B cell (primary cell): ENCODE data around the gene GRM2. TPM values are rescaled to one million over a fixed set of nuclear protein-coding genes. Genes with fewer than 3 reads are reported as not detected.
A peak's percentile ranks its signal among the peaks of the same experiment; 100 is the strongest.

Experiments
- ATAC-seq: fragments of 200-7000 bp; cut with Tn5 transposase; one replicate; pipeline ENCODE4 v1.10.0; 2021; ENCODE audit warnings: low read depth, mild to moderate bottlenecking, moderate number of reproducible peaks, moderate library complexity
- CTCF ChIA-PET: fragments of 350-600 bp; sonication (Branson Sonifier 250); formaldehyde crosslinking; loops from one replicate; lab custom pipeline; 2021; ENCODE audit warnings: antibody characterized with exemption, inconsistent platforms; lab: Charles Lee
- POLR2A ChIA-PET: fragments of 350-600 bp; sonication (Branson Sonifier 250); formaldehyde crosslinking; loops from one replicate; lab custom pipeline; 2021; ENCODE audit warnings: antibody characterized with exemption; lab: Charles Lee
- DNase-seq: peaks from one replicate; pipeline ENCODE4 v3.0.0; 2013
- H2AFZ ChIP-seq: 2 replicates; pipeline ENCODE4 v1.6.1; 2012; ENCODE audit warnings: mild to moderate bottlenecking, low read depth, low read length; ENCODE audit not compliant: insufficient read depth, poor library complexity, severe bottlenecking
- H3K27ac ChIP-seq, 2 donors: 1 replicate in 1 of 2; 2 replicates in 1 of 2; pipeline ENCODE4 v1.5.1; 2012 to 2013; ENCODE audit warnings: low read length in 2 of 2, mild to moderate bottlenecking in 2 of 2, moderate library complexity in 1 of 2
- H3K27me3 ChIP-seq, 4 experiments: fragments of 200-600 bp in 1 of 4; sonication (generic) in 1 of 4; replicated peaks in 1 of 4; 1 replicate in 2 of 4; 2 replicates in 2 of 4; pipeline versions ENCODE4 v1.6.1 to v1.7.0; 2013 to 2016; ENCODE audit warnings: low read length in 3 of 4, mild to moderate bottlenecking in 2 of 4, mixed read lengths in 1 of 4, moderate library complexity in 1 of 4; ENCODE audit not compliant: insufficient read depth in 4 of 4, control insufficient read depth in 3 of 4; ENCODE audit errors: control extremely low read depth in 1 of 4
- H3K36me3 ChIP-seq, 2 experiments: replicated peaks in 1 of 2; 1 replicate in 1 of 2; 2 replicates in 1 of 2; pipeline versions ENCODE4 v1.6.1 to v1.7.1; 2013; ENCODE audit warnings: low read length in 1 of 2; ENCODE audit not compliant: insufficient read depth in 2 of 2, control insufficient read depth in 1 of 2; ENCODE audit errors: control extremely low read depth in 1 of 2, extremely low read depth in 1 of 2
- H3K4me1 ChIP-seq, 2 donors: fragments of 200-600 bp in 1 of 2; sonication (generic) in 1 of 2; 1 replicate in 1 of 2; 2 replicates in 1 of 2; pipeline versions ENCODE4 v1.5.1 to v1.6.1; 2013 to 2017; ENCODE audit warnings: low read length in 2 of 2; ENCODE audit not compliant: control insufficient read depth in 2 of 2, insufficient read depth in 2 of 2
- H3K4me2 ChIP-seq: replicated peaks from 2 replicates; pipeline ENCODE3; 2012; ENCODE audit warnings: mild to moderate bottlenecking, low read depth, low read length; ENCODE audit not compliant: poor library complexity, severe bottlenecking
- H3K4me3 ChIP-seq, 5 experiments: fragments of 200-600 bp in 1 of 5; sonication (generic) in 1 of 5; 1 replicate in 3 of 5; 2 replicates in 2 of 5; pipeline versions ENCODE4 v1.5.1 to v1.7.0; 2011 to 2016; ENCODE audit warnings: low read length in 4 of 5, mild to moderate bottlenecking in 4 of 5, low read depth in 2 of 5, control low read depth in 1 of 5, moderate library complexity in 1 of 5; ENCODE audit not compliant: insufficient read depth in 1 of 5; ENCODE audit errors: control extremely low read depth in 1 of 5, extremely low read depth in 1 of 5
- H3K79me2 ChIP-seq: fragments of 200-600 bp; sonication (generic); one replicate; pipeline ENCODE4 v1.6.0; 2016; ENCODE audit warnings: low read length; ENCODE audit not compliant: control insufficient read depth, insufficient read depth
- H3K9ac ChIP-seq: fragments of 200-600 bp; sonication (generic); 2 replicates; pipeline ENCODE4 v1.6.1; 2017; ENCODE audit warnings: mild to moderate bottlenecking, low read length, moderate library complexity
- H3K9me3 ChIP-seq, 3 donors: one replicate each; pipeline versions ENCODE4 v1.6.1 to v1.7.1; 2013; ENCODE audit warnings: low read length in 2 of 3; ENCODE audit not compliant: control insufficient read depth in 2 of 3, insufficient read depth in 1 of 3; ENCODE audit errors: control extremely low read depth in 1 of 3
- H4K20me1 ChIP-seq: 2 replicates; pipeline ENCODE4 v1.6.0; 2012; ENCODE audit warnings: mild to moderate bottlenecking, low read length; ENCODE audit not compliant: insufficient read depth, control insufficient read depth, poor library complexity, severe bottlenecking
- H3K27ac Mint-ChIP-seq: one replicate; pipeline ENCODE4 v1.8.0; 2021; ENCODE audit warnings: mixed read lengths
- H3K27me3 Mint-ChIP-seq: one replicate; pipeline ENCODE4 v1.8.0; 2021; ENCODE audit warnings: mixed read lengths
- H3K4me1 Mint-ChIP-seq: one replicate; pipeline ENCODE4 v1.8.0; 2021; ENCODE audit warnings: mixed read lengths
- H3K4me3 Mint-ChIP-seq: one replicate; pipeline ENCODE4 v1.8.0; 2021; ENCODE audit warnings: mixed read lengths
- H3K9me3 Mint-ChIP-seq: one replicate; pipeline ENCODE4 v1.8.0; 2022; ENCODE audit warnings: mixed read lengths; ENCODE audit not compliant: insufficient read depth
- EZH2 ChIP-seq: IDR thresholded peaks from 2 replicates; pipeline ENCODE4 v1.6.1; 2012; ENCODE audit warnings: borderline replicate concordance, low read depth, mild to moderate bottlenecking, moderate library complexity, low read length; ENCODE audit not compliant: insufficient read depth, poor library complexity, severe bottlenecking
- WGBS: methylation state at CpG from one replicate; pipeline ENCODE4 v1.1.5; 2013; ENCODE audit warnings: missing lambda C conversion rate; ENCODE audit not compliant: insufficient coverage; 5-methylcytosine and 5-hydroxymethylcytosine counted together
- intact Hi-C: fragments of 100-400 bp; cut with micrococcal nuclease; formaldehyde crosslinking; loops from one replicate; pipeline ENCODE4 v1.10.0; 2022
- polyA plus RNA-seq: library from polyadenylated mRNA; depleted of rRNA; stranded (reverse); fragments of >200 nt; gene quantifications from 2 replicates; pipeline ENCODE4 v1.2.3, GENCODE V29; 2012
- total RNA-seq, 2 donors: library from RNA; stranded (reverse); fragments of 120-200 nt in 1 of 2; gene quantifications; 1 replicate in 1 of 2; 2 replicates in 1 of 2; pipeline versions ENCODE4 v1.2.3 to v1.2.4, GENCODE V29; 2013 to 2022
- TF ChIP-seq, protein P1 (sequence below): fragments of 200-600 bp; IDR thresholded peaks from one replicate; pipeline ENCODE4 v1.8.0; 2022; ENCODE audit warnings: antibody characterized with exemption, mild to moderate bottlenecking

GRM2 gene
- total and polyA plus RNA-seq, 2 donors (not counting 1 experiment from before 2014, with no cell fraction given) = 0.86 to 2.8 TPM

DNA sequence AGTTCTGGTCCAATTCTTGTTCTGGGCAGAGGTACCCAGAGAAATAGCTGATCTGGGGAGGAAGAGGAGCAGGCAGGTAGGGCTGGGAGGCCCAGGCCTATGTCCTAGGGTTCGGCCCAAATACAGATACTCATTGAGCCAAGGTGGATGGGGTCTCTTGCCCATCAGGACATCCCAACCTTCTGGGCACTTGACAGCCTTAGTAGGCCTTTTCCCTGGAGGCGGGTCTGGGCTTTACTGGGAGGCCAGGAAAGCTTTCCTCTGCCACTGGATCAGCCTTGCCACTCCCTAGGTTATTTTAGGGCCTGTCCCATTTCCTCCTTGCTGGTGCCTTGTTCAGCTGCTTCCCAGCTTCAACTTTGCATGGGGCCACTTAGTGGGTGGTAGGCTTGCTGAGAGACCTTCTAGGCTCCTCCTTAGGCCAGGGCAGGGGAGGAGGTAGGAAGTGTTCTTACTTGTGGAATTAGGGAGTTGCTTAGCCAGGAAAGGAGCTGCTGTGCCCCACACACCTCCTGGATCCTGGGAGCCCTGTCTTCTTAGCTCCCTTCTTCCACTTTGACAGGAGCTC is 26.1 kb upstream of the GRM2 start:
- no peaks in the 10 kb centered on the region for H3K9me3 ChIP-seq
- TF ChIP-seq, protein P1, sequence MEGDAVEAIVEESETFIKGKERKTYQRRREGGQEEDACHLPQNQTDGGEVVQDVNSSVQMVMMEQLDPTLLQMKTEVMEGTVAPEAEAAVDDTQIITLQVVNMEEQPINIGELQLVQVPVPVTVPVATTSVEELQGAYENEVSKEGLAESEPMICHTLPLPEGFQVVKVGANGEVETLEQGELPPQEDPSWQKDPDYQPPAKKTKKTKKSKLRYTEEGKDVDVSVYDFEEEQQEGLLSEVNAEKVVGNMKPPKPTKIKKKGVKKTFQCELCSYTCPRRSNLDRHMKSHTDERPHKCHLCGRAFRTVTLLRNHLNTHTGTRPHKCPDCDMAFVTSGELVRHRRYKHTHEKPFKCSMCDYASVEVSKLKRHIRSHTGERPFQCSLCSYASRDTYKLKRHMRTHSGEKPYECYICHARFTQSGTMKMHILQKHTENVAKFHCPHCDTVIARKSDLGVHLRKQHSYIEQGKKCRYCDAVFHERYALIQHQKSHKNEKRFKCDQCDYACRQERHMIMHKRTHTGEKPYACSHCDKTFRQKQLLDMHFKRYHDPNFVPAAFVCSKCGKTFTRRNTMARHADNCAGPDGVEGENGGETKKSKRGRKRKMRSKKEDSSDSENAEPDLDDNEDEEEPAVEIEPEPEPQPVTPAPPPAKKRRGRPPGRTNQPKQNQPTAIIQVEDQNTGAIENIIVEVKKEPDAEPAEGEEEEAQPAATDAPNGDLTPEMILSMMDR = no peak
- no peak for TF ChIP-seq EZH2
- peak overlapping the region; percentile 12 for H2AFZ ChIP-seq
- Mint-ChIP-seq H3K4me1 (peaks cover 73% of the 10 kb centered on the region), H3K9me3 (no peaks in the 10 kb centered on the region), H3K4me3 (peak overlapping the region; percentile 69), H3K27ac (peak overlapping the region; percentile 54), H3K27me3 (no peaks in the 10 kb centered on the region)
- H3K4me2 ChIP-seq = peak overlapping the region; percentile 63
- intact Hi-C loops = loop anchor here (5.0 kb wide), 1 partner anchor 262 kb away; the partner anchor contains the start of genes PARP3 and RRP9
- no peak for DNase-seq
- peaks cover 49 to 78% of the 10 kb centered on the region in 2 donors for H3K4me1 ChIP-seq
- WGBS = 90% methylated on average over 2 of the region's 2 CpGs
- no peak overlapping the region for H3K9ac ChIP-seq
- H3K79me2 ChIP-seq = peaks cover 52% of the 10 kb centered on the region
- H3K4me3 ChIP-seq = no peak overlapping the region
- POLR2A ChIA-PET = interaction anchor here (0.5 to 1.9 kb wide), 3 partner anchors 9 to 1342 kb away, joined by 4 to 24 read pairs (median 7); partner anchors contain the start of gene DCAF1
- H3K27me3 ChIP-seq = no peaks in the 10 kb centered on the region
- no peak for ATAC-seq
- peaks cover 0 to 52% of the 10 kb centered on the region in 2 experiments for H3K36me3 ChIP-seq
- H3K27ac ChIP-seq = peak overlapping the region; percentile 21 to 69
- H4K20me1 ChIP-seq = peaks cover 5% of the 10 kb centered on the region
- CTCF ChIA-PET = interaction anchor here (0.5 to 8.0 kb wide), 11 partner anchors 10 to 1172 kb away, joined by 3 to 220 read pairs (median 9); partner anchors contain the start of genes DCAF1, MANF, RBM15B and TEX264

DNA sequence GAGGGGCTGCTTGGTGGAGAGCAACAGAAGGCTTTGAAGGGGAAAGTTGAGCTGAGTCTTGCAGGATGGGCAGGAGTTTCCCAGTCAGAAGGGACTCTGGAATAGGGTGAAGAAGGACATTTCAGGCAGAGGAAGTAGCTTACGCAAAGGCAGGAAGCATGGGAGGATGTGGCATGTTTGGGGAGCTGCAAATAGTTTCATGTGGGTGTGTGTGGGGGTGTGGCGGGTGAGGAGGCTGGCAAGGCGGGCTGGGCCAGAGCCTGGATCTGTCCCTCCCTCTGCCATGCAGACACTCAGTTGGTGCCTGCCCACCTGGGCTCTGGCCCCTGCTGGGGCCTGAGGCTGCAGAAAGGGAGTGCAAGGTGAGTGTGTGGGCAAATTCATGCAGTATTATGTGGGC is 25.4 kb upstream of the GRM2 start:
- DNase-seq (peak; percentile 43), ATAC-seq (no peak)
- Histone ChIP-seq H3K27ac (peak overlapping the region; percentile 33 to 69), H3K27me3 (no peaks in the 10 kb centered on the region), H3K9ac (peak overlapping the region; percentile 11), H3K4me1 (peaks cover 56 to 81% of the 10 kb centered on the region in 2 donors), H4K20me1 (peaks cover 5% of the 10 kb centered on the region), H3K36me3 (peaks cover 0 to 46% of the 10 kb centered on the region in 2 experiments), H3K79me2 (peaks cover 53% of the 10 kb centered on the region), H2AFZ (peak overlapping the region; percentile 12), H3K4me2 (peak overlapping the region; percentile 63), H3K9me3 (no peaks in the 10 kb centered on the region), H3K4me3 (peak overlapping the region in 1 of 5 experiments; percentile 19)
- ChIA-PET CTCF (interaction anchor here (0.5 to 8.0 kb wide), 20 partner anchors 10 to 1173 kb away, joined by 3 to 220 read pairs (median 5); partner anchors contain the start of genes DCAF1, MANF, RBM15B and TEX264), POLR2A (interaction anchor here (1.8 to 1.9 kb wide), 2 partner anchors 9 to 180 kb away, joined by 7 to 24 read pairs; partner anchors contain the start of gene DCAF1)
- H3K9me3 Mint-ChIP-seq = no peaks in the 10 kb centered on the region
- TF ChIP-seq, protein P1 = no peak
- TF ChIP-seq EZH2 = no peak
- peaks cover 75% of the 10 kb centered on the region for H3K4me1 Mint-ChIP-seq
- H3K27me3 Mint-ChIP-seq = no peaks in the 10 kb centered on the region
- H3K27ac Mint-ChIP-seq = peak overlapping the region; percentile 54
- H3K4me3 Mint-ChIP-seq = peak overlapping the region; percentile 69
- intact Hi-C loops = loop anchor here (5.0 kb wide), 1 partner anchor 261 kb away; the partner anchor contains the start of genes PARP3 and RRP9
- 0% methylated on average over 3 of the region's 3 CpGs for WGBS
